Posterior vena cava (tissue), 2 donors: ENCODE results near the gene COX18. TPM values are rescaled to one million over a fixed set of nuclear protein-coding genes. Genes with fewer than 3 reads are reported as not detected.

Source experiments
- DNase-seq: peaks from one replicate; pipeline ENCODE4 v3.0.0-alpha.2; 2020; ENCODE audit warnings: low spot score
- intact Hi-C, 2 donors: fragments of 100-400 bp; cut with DNase I; formaldehyde crosslinking; loops; one replicate each; pipeline versions ENCODE4 v1.14.1 to v1.14.2; 2022 to 2023
- total RNA-seq, 2 donors: library from RNA; stranded (reverse); fragmentation: NEBNext Ultra II Directional; extraction: Animal tissue kit (Norgen Biotek cat#: 25700); gene quantifications; one replicate each; pipeline ENCODE4 v1.2.1, GENCODE V29; 2021
- donor health status: DM: yes; HTN: yes; CAD: no.
- donor health status: DM: yes; HTN: yes; CAD: no.

The COX18 gene
- total RNA-seq, 2 donors from 2014 or later: 7.8 to 9.7 TPM

GRCh38 chr4:73005514-73005913, 64.0 kb downstream of the COX18 start:
- DNase-seq: no peak
- intact Hi-C loops: no loop called here

Other genes starting within 250 kb of the COX18 start
- gene ANKRD17, start 189.1 kb upstream of the COX18 start, total RNA-seq: 10 to 100 TPM; 44.9 to 50.5 TPM